ENCODE results near the gene GNL1.

Gene GNL1, protein sequence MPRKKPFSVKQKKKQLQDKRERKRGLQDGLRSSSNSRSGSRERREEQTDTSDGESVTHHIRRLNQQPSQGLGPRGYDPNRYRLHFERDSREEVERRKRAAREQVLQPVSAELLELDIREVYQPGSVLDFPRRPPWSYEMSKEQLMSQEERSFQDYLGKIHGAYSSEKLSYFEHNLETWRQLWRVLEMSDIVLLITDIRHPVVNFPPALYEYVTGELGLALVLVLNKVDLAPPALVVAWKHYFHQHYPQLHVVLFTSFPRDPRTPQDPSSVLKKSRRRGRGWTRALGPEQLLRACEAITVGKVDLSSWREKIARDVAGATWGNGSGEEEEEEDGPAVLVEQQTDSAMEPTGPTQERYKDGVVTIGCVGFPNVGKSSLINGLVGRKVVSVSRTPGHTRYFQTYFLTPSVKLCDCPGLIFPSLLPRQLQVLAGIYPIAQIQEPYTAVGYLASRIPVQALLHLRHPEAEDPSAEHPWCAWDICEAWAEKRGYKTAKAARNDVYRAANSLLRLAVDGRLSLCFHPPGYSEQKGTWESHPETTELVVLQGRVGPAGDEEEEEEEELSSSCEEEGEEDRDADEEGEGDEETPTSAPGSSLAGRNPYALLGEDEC

DNA sequence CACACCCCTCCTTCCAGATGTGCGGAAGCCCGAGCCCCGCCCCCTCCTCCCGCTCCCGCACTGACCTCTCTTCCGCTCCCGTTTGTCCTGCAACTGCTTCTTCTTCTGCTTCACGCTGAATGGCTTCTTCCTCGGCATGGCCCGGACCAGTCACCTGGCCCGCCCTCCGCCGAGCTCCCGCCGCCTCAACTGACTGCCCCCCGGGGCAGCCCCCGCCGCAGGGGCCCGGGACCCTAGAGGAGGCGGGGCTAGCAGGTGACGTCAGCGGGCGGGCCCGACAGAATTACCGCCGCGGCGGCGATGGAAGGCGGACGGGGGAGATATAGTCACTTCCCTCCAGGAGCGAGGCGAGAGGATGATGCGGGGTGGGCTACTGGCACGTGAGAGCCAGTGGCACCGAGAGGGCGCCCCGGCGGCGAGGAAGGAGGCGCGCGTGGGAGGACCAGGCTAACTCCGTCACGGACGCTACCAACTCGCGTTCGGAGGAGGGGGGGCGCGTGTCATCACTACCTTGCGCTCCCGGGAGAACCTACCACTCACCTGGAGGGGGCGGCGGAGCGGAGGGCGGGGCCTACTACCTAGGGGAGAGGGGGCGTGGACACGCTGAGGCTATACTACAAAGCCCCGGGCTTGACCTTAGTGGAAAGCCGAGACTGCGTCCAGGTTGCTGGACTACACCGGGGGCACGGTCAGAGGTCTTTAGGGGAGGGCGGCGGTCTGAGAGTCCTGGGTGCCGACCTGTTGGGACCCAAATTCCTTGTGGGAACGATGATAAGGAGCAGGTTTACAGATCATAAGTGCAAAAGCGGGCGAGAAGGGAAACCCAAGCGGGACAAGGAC lies at the start of gene GNL1:
Gene GNL1, minus strand, starts transcription at position 424 of the 840 bp plus-strand sequence. Its CDS starts 286 bp downstream, at position 138.
- peak within 1 kb of the TSS; percentile 97 for H3K4me3 ChIP-seq (ENCODE audit: low read depth, low read length)
- peak; percentile 93 for DNase-seq (ENCODE audit: low read depth)
- TF ChIP-seq, protein P1, sequence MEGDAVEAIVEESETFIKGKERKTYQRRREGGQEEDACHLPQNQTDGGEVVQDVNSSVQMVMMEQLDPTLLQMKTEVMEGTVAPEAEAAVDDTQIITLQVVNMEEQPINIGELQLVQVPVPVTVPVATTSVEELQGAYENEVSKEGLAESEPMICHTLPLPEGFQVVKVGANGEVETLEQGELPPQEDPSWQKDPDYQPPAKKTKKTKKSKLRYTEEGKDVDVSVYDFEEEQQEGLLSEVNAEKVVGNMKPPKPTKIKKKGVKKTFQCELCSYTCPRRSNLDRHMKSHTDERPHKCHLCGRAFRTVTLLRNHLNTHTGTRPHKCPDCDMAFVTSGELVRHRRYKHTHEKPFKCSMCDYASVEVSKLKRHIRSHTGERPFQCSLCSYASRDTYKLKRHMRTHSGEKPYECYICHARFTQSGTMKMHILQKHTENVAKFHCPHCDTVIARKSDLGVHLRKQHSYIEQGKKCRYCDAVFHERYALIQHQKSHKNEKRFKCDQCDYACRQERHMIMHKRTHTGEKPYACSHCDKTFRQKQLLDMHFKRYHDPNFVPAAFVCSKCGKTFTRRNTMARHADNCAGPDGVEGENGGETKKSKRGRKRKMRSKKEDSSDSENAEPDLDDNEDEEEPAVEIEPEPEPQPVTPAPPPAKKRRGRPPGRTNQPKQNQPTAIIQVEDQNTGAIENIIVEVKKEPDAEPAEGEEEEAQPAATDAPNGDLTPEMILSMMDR (IDR thresholded peaks at IDR 0.05; ENCODE audit: low read depth, low read length), result no peak
- peak; percentile 52 for TF ChIP-seq POLR2A (IDR thresholded peaks at IDR 0.05; ENCODE audit: extremely low read depth, insufficient read length)
- TF ChIP-seq, protein P2, sequence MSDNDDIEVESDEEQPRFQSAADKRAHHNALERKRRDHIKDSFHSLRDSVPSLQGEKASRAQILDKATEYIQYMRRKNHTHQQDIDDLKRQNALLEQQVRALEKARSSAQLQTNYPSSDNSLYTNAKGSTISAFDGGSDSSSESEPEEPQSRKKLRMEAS (IDR thresholded peaks at IDR 0.05; ENCODE audit: low read depth, low read length), result no peak; the same call in none of the 2 replicates
- TF ChIP-seq MYC (IDR thresholded peaks at IDR 0.05; ENCODE audit: low read depth, low read length), result peak; percentile 4; the same call in 1 of the 2 replicates

DNA sequence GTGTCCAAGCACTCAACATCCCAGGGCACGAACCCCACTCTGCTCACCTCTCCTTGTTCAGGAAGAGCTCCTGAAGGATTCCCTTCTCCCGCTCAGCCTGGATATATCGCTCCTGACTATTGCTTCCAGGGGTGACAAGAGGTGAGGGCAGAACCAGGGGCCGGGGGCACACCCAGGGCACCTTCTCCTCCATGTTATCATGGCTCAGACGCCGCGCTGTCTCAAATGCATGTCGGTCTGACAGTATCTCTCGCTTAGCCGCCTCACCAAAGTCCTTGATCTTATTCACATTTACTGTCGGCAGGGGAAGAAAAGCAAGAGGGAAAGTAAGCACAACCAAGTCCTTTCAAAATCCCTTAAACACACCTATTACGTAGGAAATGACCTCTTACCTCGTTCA lies 47.7 kb upstream of the GNL1 start:
- DNase-seq (ENCODE audit: low read depth), result no peak
- H3K4me3 ChIP-seq (ENCODE audit: low read depth, low read length), result no peak overlapping the region
- TF ChIP-seq POLR2A (IDR thresholded peaks at IDR 0.05; ENCODE audit: extremely low read depth, insufficient read length), result no peak
- TF ChIP-seq, protein P2 (IDR thresholded peaks at IDR 0.05; ENCODE audit: low read depth, low read length), result no peak
- TF ChIP-seq, protein P1 (IDR thresholded peaks at IDR 0.05; ENCODE audit: low read depth, low read length), result no peak
- TF ChIP-seq MYC (IDR thresholded peaks at IDR 0.05; ENCODE audit: low read depth, low read length), result no peak

DNA sequence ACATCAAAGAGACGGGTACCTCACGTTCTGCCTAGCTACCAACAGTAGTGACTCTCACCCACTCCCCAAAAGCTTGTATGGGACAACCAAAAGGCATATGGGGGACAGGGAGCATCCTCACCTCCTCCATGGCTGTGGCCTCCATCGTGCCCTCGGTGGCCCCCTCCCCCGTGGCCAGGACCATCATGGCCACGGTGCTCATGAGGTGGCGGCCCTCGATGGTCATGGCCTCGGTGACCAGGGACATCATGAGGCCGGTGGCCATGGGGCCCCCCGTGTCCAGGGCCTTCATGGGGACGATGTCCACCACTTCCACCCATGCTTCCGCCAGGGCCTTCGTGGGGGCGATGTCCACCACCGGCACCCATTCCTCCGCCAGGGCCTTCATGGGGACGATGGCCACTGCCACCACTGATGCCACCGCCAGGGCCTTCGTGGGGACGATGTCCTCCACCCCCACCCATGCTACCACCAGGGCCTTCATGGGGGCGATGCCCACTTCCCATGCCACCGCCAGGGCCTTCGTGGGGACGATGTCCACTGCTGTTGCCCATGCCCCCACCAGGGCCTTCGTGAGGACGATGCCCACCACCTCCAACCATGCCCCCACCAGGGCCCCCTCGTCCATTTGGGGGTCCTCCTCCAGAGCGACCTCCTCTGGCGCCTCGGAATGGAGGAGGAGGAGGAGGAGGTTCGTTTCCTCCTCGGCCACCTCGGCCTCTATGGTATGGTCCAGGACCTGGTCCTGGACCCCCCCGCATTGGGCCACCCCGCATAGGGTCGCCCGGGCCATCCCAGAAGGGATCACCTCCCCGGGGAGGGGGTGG lies 45.7 kb upstream of the GNL1 start:
- no peak overlapping the region for H3K4me3 ChIP-seq (ENCODE audit: low read depth, low read length)
- DNase-seq (ENCODE audit: low read depth), result no peak
- TF ChIP-seq MYC (IDR thresholded peaks at IDR 0.05; ENCODE audit: low read depth, low read length) (no peak), POLR2A (IDR thresholded peaks at IDR 0.05; ENCODE audit: extremely low read depth, insufficient read length) (no peak)
- TF ChIP-seq, protein P1 (IDR thresholded peaks at IDR 0.05; ENCODE audit: low read depth, low read length), result no peak
- TF ChIP-seq, protein P2 (IDR thresholded peaks at IDR 0.05; ENCODE audit: low read depth, low read length), result no peak

DNA sequence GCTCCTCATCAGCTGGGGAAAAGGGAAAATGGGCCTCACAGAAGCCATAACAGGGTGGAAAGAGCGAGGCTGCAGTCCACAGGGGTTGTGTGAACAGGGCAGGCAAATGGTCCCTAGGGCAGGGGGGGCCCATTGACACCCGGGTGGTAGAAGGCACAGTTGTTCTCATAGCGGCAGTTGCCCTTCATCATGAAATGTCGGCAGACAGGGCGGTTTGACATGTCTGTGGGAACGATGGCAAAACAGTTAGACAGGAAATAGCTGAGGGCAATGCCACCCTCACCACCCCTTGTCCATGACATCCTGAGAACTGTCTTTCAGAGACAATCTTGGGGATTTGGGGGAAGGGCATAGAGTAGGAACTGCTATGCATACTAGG lies 45.1 kb upstream of the GNL1 start:
- no peak overlapping the region for H3K4me3 ChIP-seq (ENCODE audit: low read depth, low read length)
- TF ChIP-seq POLR2A (IDR thresholded peaks at IDR 0.05; ENCODE audit: extremely low read depth, insufficient read length), result no peak
- no peak for TF ChIP-seq MYC (IDR thresholded peaks at IDR 0.05; ENCODE audit: low read depth, low read length)
- no peak for DNase-seq (ENCODE audit: low read depth)

DNA sequence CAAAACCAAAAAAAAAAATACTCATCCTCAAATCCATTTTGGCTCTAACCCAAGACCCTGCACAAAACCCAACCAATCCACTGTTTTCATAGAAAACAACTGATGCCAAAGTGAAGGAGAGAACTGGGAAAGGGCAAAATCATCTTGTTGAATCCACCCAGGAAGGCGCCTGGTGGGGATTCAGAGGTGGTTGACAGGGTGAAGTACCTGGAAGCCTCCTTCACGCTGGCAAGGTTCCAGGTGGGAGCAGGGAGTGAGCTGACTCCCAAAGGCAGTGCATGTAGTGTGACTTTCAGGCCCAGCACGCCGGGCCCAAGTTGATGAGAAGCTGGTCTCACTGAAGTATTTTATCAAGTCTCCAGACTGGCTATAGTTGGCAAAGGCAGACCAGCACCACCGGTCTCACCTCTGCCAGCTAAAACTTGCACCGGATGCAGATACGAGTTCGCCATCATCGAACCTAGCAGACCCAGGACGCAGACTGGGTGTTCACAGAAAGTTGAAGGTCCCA lies 44.2 kb upstream of the GNL1 start:
- no peak overlapping the region for H3K4me3 ChIP-seq (ENCODE audit: low read depth, low read length)
- no peak for DNase-seq (ENCODE audit: low read depth)
- TF ChIP-seq MYC (IDR thresholded peaks at IDR 0.05; ENCODE audit: low read depth, low read length), result no peak
- TF ChIP-seq, protein P1 (IDR thresholded peaks at IDR 0.05; ENCODE audit: low read depth, low read length), result no peak
- TF ChIP-seq, protein P2 (IDR thresholded peaks at IDR 0.05; ENCODE audit: low read depth, low read length), result no peak
- peak; percentile 13 for TF ChIP-seq POLR2A (IDR thresholded peaks at IDR 0.05; ENCODE audit: extremely low read depth, insufficient read length)
